Measurements from ENCODE around the gene GOLIM4. TPM values are rescaled to one million over a fixed set of nuclear protein-coding genes. Genes with fewer than 3 reads are reported as not detected.
A peak's percentile ranks its signal among the peaks of the same experiment; 100 is the strongest.

The GOLIM4 gene
- total RNA-seq, 3 donors from 2014 or later, result 60.8 to 102 (median 80.4) TPM

DNA sequence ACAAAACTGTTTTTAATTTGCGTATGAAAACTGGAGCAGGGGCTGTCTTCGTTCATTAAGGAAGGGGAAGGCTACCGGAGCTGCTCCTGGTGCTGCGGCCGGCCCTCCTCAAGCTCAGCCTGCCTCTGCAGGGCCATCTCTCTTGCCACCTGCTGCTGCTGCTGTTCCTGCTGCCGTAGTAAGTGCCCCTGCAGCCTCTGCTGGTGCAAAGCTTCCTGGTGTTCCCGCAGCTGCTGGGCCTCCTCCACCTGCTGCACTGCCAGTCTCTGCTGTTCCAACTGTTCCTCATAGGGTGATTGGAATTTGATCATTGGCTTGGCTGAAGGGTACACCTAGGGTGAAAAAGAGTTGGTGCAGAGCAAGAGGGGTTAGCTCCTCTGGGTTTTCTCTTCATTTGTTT, 66.0 kb downstream of the GOLIM4 start:
- no peak for DNase-seq
- ATAC-seq, result no peak
- Histone ChIP-seq H3K4me1 (ENCODE audit: low read depth) (no peaks in the 10 kb centered on the region), H3K36me3 (ENCODE audit: low read depth) (peaks cover 6% of the 10 kb centered on the region), H3K4me3 (no peak overlapping the region), H3K9me3 (no peaks in the 10 kb centered on the region)
- TF ChIP-seq, protein P1, sequence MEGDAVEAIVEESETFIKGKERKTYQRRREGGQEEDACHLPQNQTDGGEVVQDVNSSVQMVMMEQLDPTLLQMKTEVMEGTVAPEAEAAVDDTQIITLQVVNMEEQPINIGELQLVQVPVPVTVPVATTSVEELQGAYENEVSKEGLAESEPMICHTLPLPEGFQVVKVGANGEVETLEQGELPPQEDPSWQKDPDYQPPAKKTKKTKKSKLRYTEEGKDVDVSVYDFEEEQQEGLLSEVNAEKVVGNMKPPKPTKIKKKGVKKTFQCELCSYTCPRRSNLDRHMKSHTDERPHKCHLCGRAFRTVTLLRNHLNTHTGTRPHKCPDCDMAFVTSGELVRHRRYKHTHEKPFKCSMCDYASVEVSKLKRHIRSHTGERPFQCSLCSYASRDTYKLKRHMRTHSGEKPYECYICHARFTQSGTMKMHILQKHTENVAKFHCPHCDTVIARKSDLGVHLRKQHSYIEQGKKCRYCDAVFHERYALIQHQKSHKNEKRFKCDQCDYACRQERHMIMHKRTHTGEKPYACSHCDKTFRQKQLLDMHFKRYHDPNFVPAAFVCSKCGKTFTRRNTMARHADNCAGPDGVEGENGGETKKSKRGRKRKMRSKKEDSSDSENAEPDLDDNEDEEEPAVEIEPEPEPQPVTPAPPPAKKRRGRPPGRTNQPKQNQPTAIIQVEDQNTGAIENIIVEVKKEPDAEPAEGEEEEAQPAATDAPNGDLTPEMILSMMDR (IDR thresholded peaks at IDR 0.05), result no peak
- intact Hi-C loops (cut with DNase I, micrococcal nuclease), result no loop called here

DNA sequence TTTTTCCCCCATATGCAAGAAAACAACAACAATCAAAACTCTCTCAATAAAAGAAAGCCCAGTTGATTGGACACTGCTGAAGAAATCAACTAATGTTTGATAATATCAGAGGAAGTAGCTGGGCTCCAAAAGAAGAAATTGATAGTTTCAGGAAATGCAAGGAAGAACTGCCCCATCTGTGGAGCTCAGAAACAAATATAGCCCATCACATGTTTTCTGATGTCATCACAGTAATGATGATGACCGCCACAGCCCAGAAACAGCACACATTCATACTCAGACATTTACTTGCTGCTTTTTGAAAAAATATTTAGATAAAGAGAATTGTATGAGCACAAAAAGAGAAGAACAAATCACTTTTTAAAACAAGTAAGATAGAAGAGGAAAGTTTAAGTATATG, 67.6 kb downstream of the GOLIM4 start:
- ATAC-seq (no peak), DNase-seq (no peak)
- no peak overlapping the region for H3K4me3 ChIP-seq
- H3K36me3 ChIP-seq (ENCODE audit: low read depth), result peaks cover 6% of the 10 kb centered on the region
- H3K9me3 ChIP-seq, result no peaks in the 10 kb centered on the region
- TF ChIP-seq, protein P1 (IDR thresholded peaks at IDR 0.05), result no peak
- no peaks in the 10 kb centered on the region for H3K4me1 ChIP-seq (ENCODE audit: low read depth)
- intact Hi-C loops (cut with DNase I, micrococcal nuclease), result no loop called here

DNA sequence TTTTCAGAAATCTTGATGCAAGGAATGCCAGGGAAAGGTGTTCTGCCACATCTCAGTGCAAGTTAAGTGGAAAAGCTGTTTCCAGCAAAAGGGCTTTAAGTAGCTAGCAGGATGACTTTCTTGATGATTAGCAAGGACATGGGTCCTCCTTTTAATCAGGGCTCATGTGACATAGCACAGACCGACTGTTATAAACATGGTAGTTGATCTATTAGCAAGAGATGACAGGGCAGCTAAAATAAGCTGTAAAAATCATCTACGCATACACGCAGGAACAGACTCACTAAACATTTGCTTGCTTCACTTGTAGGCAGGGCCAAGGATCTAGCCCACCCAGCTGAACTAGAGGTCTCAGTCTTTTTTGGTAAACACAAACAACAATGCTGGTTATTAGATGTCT, 69.0 kb downstream of the GOLIM4 start:
- ATAC-seq, result no peak

DNA sequence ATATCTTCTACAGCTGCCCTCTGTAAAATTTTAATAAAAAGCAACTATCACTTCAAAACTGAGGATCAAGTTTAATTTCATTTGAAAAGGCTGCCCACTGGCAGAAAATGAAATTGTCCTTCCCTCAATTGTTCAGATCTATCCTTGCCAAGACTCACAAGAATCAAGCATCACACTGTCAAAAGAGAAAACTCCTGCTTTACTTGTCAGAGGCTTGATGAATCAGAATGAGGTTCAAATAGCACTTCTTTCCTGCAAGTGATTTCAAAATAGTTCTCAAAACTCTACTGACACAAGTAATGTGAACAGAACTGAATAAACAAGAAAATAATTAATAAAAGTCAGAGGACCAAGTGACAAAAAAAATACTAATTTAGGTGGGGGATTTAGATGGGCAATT, 70.6 kb downstream of the GOLIM4 start:
- intact Hi-C loops (cut with DNase I, micrococcal nuclease), result no loop called here

More for the DNA sequence above, 69.0 kb downstream of the GOLIM4 start:
- Histone ChIP-seq H3K4me1 (ENCODE audit: low read depth) (no peaks in the 10 kb centered on the region), H3K4me3 (no peak overlapping the region), H3K9me3 (no peaks in the 10 kb centered on the region), H3K36me3 (ENCODE audit: low read depth) (peaks cover 6% of the 10 kb centered on the region)
- no peak for DNase-seq
- TF ChIP-seq, protein P1 (IDR thresholded peaks at IDR 0.05), result no peak
- intact Hi-C loops (cut with DNase I, micrococcal nuclease), result no loop called here

DNA sequence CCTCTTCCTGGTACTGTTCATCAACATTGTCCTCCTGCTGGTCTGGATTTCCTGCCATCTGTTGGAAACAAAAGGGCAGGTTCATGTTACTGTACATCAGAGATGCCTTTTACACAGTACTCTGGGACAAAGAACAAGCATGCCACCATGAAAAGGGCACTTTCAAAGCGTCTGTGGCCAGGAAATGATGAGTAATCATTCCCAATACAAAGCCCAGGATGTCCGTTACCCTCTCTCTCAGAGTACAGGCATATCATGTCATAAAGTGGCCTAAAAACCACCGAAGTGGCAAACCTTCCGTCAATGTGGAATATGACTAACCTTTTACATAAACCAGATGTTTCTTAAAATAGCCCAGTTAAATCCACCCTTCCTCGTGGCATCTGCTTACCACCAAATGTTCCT, 71.2 kb downstream of the GOLIM4 start:
- no peaks in the 10 kb centered on the region for H3K9me3 ChIP-seq
- intact Hi-C loops (cut with DNase I, micrococcal nuclease), result no loop called here
- peak; percentile 23 for ATAC-seq
- H3K4me3 ChIP-seq, result no peak overlapping the region
- no peak for DNase-seq
- TF ChIP-seq, protein P1 (IDR thresholded peaks at IDR 0.05), result no peak
- H3K4me1 ChIP-seq (ENCODE audit: low read depth), result no peaks in the 10 kb centered on the region
- H3K36me3 ChIP-seq (ENCODE audit: low read depth), result peaks cover 6% of the 10 kb centered on the region

More for the DNA sequence above, 70.6 kb downstream of the GOLIM4 start:
- Histone ChIP-seq H3K4me1 (ENCODE audit: low read depth) (no peaks in the 10 kb centered on the region), H3K9me3 (no peaks in the 10 kb centered on the region), H3K36me3 (ENCODE audit: low read depth) (peaks cover 6% of the 10 kb centered on the region), H3K4me3 (no peak overlapping the region)
- TF ChIP-seq, protein P1 (IDR thresholded peaks at IDR 0.05), result no peak
- DNase-seq (no peak), ATAC-seq (no peak)

All from mucosa of descending colon (tissue), 3 donors.